Fibroblast of lung (primary cell): ENCODE data around the gene OTUB1. TPM values are rescaled to one million over a fixed set of nuclear protein-coding genes. Genes with fewer than 3 reads are reported as not detected.

ENCODE experiments used
- DNase-seq, 2 donors: peaks; one replicate each; pipeline versions ENCODE4 v3.0.0 to v3.0.0-alpha.2; 2010; ENCODE audit warnings: low read depth in 2 of 2
- H2AFZ ChIP-seq: 2 replicates; pipeline ENCODE4 v1.5.1; 2012; ENCODE audit warnings: low read length, control low read depth, inconsistent platforms
- H3K27ac ChIP-seq: 2 replicates; pipeline ENCODE4 v1.5.1; 2011; ENCODE audit warnings: low read length, control low read depth; ENCODE audit not compliant: insufficient read depth
- H3K27me3 ChIP-seq: 2 replicates; pipeline ENCODE4 v1.5.1; 2011; ENCODE audit warnings: mild to moderate bottlenecking, low read length; ENCODE audit not compliant: control insufficient read depth, insufficient read depth
- H3K36me3 ChIP-seq: 2 replicates; pipeline ENCODE4 v1.5.1; 2011; ENCODE audit warnings: low read length; ENCODE audit not compliant: control insufficient read depth, insufficient read depth
- H3K4me1 ChIP-seq: 2 replicates; pipeline ENCODE4 v1.5.1; 2011; ENCODE audit warnings: low read length; ENCODE audit not compliant: control insufficient read depth, insufficient read depth; ENCODE audit errors: extremely low read depth
- H3K4me2 ChIP-seq: 2 replicates; pipeline ENCODE4 v1.5.1; 2011; ENCODE audit warnings: low read length, control low read depth; ENCODE audit not compliant: insufficient read depth; ENCODE audit errors: extremely low read depth
- H3K4me3 ChIP-seq, 4 experiments: fragments of 200-600 bp in 1 of 4; sonication (generic) in 1 of 4; replicated peaks in 1 of 4; 2 replicates each; pipeline ENCODE4 v1.5.1; 2011 to 2016; ENCODE audit warnings: low read length in 4 of 4, low read depth in 3 of 4, mild to moderate bottlenecking in 3 of 4, control low read depth in 2 of 4, inconsistent platforms in 1 of 4, mixed read lengths in 1 of 4; ENCODE audit not compliant: insufficient read depth in 1 of 4; ENCODE audit errors: control extremely low read depth in 1 of 4
- H3K79me2 ChIP-seq: 2 replicates; pipeline ENCODE4 v1.5.1; 2012; ENCODE audit warnings: mild to moderate bottlenecking, low read length, inconsistent platforms; ENCODE audit not compliant: control insufficient read depth, insufficient read depth
- H3K9ac ChIP-seq: 2 replicates; pipeline ENCODE4 v1.5.1; 2011; ENCODE audit warnings: mild to moderate bottlenecking, low read length, control low read depth; ENCODE audit not compliant: insufficient read depth
- H3K9me3 ChIP-seq: 2 replicates; pipeline ENCODE4 v1.5.1; 2012; ENCODE audit warnings: low read depth, low read length; ENCODE audit not compliant: control insufficient read depth, insufficient read depth
- H4K20me1 ChIP-seq: 2 replicates; pipeline ENCODE4 v1.5.1; 2011; ENCODE audit warnings: low read length; ENCODE audit not compliant: control insufficient read depth, insufficient read depth; ENCODE audit errors: extremely low read depth
- EZH2 ChIP-seq: IDR thresholded peaks from 2 replicates; pipeline ENCODE4 v1.5.1; 2012; ENCODE audit warnings: low read length, control low read depth, mild to moderate bottlenecking; ENCODE audit errors: missing control alignments
- polyA plus RNA-seq, 2 donors: library from polyadenylated mRNA; depleted of rRNA in 1 of 2; stranded (reverse) in 1 of 2; unstranded in 1 of 2; fragments of >200 nt; gene quantifications; 2 replicates each; pipeline ENCODE4 v1.2.1, GENCODE V29; 2011 to 2012; ENCODE audit warnings: missing spikeins in 1 of 2
- total RNA-seq: library from RNA; depleted of rRNA; stranded (reverse); fragments of >200 nt; gene quantifications from 2 replicates; pipeline ENCODE4 v1.2.1, GENCODE V29; 2014
- TF ChIP-seq, protein P1 (sequence below), 2 donors: IDR thresholded peaks in 1 of 2; conservative IDR thresholded peaks in 1 of 2; 1 replicate in 1 of 2; 2 replicates in 1 of 2; pipeline ENCODE4 v1.5.1; 2011 to 2012; ENCODE audit warnings: low read length in 2 of 2, control low read depth in 1 of 2, inconsistent platforms in 1 of 2, low read depth in 1 of 2, mild to moderate bottlenecking in 1 of 2

The OTUB1 gene
- total and polyA plus RNA-seq, 2 donors (not counting 1 experiment from before 2014, with no cell fraction given) = 37.8 to 113 TPM

DNA sequence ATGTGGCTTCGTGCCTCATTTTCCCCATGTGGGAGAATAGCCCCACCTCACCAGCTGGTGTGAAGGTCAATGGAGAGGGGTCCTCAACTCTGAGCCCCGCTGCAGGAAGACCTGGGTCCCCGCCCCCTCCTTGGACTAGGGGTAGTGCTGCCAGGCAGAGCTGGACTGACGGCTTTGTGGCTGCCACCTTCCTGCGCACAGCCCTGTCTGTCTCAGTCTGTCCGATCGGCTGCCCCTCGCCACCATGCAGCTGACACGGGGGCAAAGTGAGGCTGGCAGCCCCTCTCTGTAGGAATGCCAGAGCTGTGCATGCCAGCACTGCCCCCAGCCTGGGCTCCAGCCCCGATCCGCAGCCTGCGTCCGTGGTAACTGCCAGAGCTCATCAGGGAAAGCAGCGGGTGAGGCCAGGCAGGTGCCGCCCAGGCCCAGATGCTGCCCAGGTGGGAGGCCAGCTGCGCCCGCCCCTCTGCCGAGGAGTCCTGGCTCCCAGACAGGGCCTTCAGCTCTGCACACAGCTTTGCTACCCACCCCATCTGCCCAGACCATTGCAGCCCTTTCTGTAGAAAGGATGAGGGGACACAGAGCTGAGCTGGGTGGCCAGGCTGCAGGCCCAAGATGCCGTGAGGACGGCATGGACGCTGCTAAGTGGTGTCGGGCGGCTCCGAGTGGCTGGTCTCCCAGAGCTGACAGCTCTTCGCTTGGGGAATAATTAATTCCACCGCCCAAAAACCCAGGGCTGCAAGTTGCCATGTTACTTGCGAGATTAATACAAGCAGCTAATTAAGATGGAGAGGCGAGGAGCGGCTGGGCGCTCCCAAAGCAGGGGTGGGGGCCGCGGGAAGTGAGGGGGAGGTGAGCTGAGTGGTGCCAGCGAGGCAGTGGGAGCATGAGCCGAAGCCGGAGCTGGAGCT, 30.0 kb downstream of the OTUB1 start:
- H3K4me3 ChIP-seq = no peak overlapping the region
- H3K9ac ChIP-seq = no peak overlapping the region
- H3K4me1 ChIP-seq = no peaks in the 10 kb centered on the region
- no peak overlapping the region for H3K4me2 ChIP-seq
- H3K36me3 ChIP-seq = no peaks in the 10 kb centered on the region
- no peak for DNase-seq
- H3K79me2 ChIP-seq = no peaks in the 10 kb centered on the region
- TF ChIP-seq EZH2 = no peak
- TF ChIP-seq, protein P1, sequence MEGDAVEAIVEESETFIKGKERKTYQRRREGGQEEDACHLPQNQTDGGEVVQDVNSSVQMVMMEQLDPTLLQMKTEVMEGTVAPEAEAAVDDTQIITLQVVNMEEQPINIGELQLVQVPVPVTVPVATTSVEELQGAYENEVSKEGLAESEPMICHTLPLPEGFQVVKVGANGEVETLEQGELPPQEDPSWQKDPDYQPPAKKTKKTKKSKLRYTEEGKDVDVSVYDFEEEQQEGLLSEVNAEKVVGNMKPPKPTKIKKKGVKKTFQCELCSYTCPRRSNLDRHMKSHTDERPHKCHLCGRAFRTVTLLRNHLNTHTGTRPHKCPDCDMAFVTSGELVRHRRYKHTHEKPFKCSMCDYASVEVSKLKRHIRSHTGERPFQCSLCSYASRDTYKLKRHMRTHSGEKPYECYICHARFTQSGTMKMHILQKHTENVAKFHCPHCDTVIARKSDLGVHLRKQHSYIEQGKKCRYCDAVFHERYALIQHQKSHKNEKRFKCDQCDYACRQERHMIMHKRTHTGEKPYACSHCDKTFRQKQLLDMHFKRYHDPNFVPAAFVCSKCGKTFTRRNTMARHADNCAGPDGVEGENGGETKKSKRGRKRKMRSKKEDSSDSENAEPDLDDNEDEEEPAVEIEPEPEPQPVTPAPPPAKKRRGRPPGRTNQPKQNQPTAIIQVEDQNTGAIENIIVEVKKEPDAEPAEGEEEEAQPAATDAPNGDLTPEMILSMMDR (conservative IDR thresholded peaks at IDR 0.05 in 1 of 2, IDR thresholded peaks at IDR 0.05 in 1 of 2; ENCODE audit: low read depth in 1 of 2, low read length in 2 of 2) = no peak
- no peaks in the 10 kb centered on the region for H3K9me3 ChIP-seq
- H2AFZ ChIP-seq = no peak overlapping the region
- no peaks in the 10 kb centered on the region for H3K27me3 ChIP-seq
- no peak overlapping the region for H3K27ac ChIP-seq
- peaks cover 3% of the 10 kb centered on the region for H4K20me1 ChIP-seq

DNA sequence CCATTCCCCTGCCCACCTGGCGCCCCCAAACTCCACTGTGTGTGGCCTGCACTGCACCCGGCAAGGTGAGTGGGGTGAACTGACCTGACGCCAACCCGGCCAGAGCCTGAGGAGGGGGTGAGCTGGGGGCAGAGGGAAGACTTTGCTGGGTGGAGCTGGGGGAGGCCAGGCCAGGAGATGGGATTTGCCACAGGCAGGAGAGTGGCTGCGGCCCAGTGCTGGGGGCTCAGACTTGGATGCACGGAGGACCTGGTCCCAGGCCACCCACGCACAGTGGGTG, 31.6 kb downstream of the OTUB1 start:
- H3K4me3 ChIP-seq = no peak overlapping the region
- no peaks in the 10 kb centered on the region for H3K27me3 ChIP-seq
- no peak for DNase-seq
- no peak for TF ChIP-seq EZH2
- TF ChIP-seq, protein P1 (conservative IDR thresholded peaks at IDR 0.05 in 1 of 2, IDR thresholded peaks at IDR 0.05 in 1 of 2; ENCODE audit: low read depth in 1 of 2, low read length in 2 of 2) = no peak
- H3K4me2 ChIP-seq = no peak overlapping the region
- H3K36me3 ChIP-seq = no peaks in the 10 kb centered on the region
- H3K4me1 ChIP-seq = no peaks in the 10 kb centered on the region
- H2AFZ ChIP-seq = no peak overlapping the region
- H3K79me2 ChIP-seq = no peaks in the 10 kb centered on the region
- peaks cover 3% of the 10 kb centered on the region for H4K20me1 ChIP-seq
- H3K9me3 ChIP-seq = no peaks in the 10 kb centered on the region
- no peak overlapping the region for H3K27ac ChIP-seq
- no peak overlapping the region for H3K9ac ChIP-seq

DNA sequence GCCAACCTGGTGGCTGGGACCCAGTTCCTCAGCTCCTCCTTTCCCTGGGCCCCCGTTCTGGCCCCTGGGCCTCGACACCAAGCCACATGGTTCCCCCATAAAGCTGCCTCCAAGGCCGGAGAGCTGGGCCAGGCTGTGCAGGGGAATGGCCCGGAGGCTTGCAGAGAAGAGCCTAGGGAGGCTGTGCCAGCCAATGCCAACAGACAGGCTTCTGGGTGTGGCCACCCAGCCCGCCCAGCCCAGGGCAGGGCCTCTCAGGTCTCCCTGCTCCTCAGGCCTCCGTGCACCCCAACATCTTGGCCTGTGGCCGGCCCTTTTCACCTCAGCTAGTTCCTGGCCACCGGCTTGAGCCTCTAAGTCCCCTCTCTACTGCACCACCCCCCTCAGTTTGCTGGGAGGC, 32.1 kb downstream of the OTUB1 start:
- H3K36me3 ChIP-seq = no peaks in the 10 kb centered on the region
- H3K27me3 ChIP-seq = no peaks in the 10 kb centered on the region
- H3K4me2 ChIP-seq = no peak overlapping the region
- DNase-seq = no peak
- no peak overlapping the region for H3K9ac ChIP-seq
- H3K27ac ChIP-seq = no peak overlapping the region
- no peak overlapping the region for H3K4me3 ChIP-seq
- H3K9me3 ChIP-seq = no peaks in the 10 kb centered on the region
- H2AFZ ChIP-seq = no peak overlapping the region
- H4K20me1 ChIP-seq = peaks cover 3% of the 10 kb centered on the region
- H3K79me2 ChIP-seq = no peaks in the 10 kb centered on the region
- no peak for TF ChIP-seq EZH2
- H3K4me1 ChIP-seq = no peaks in the 10 kb centered on the region
